Amniotic stem cell (primary cell): ENCODE results near the gene BUD23.
"Not testable (repeated sequence)": the region's sequence is repeated elsewhere in the genome, so short reads cannot be mapped to it uniquely, and the experiment has no call there.

Experiments used
- DNase-seq: peaks from one replicate; lab custom pipeline; 2025; lab: John Stamatoyannopoulos, UW

Gene BUD23

GRCh38 chr7:73719806-73720169 lies 36.4 kb downstream of the BUD23 start:
- no peak for DNase-seq

- DNase-seq = not testable (repeated sequence)
These were observed 37.0 kb downstream of the BUD23 start for GRCh38 chr7:73720443-73720842.

DNA sequence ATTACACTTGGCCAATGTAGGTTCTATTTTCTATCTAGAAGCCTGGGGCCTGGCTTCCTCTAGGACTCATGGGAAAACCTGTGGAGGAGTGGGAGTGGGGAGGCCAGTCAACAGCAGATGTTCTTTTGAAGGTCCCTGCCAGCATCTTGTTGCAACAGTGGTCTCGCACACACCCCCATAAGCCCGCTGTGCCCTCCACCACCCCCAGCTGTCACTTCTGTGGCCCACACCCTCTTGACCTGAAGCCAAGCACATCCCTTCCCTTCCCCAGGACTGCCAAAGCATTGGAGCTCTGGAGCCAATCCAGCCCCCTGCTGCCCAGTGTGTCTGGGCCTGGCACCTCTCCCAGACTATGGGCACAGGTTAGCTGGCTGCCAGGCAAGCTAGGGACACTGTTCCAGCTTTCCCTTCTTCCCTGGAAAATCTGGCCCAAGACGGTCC lies 38.0 kb downstream of the BUD23 start:
- no peak for DNase-seq

DNA sequence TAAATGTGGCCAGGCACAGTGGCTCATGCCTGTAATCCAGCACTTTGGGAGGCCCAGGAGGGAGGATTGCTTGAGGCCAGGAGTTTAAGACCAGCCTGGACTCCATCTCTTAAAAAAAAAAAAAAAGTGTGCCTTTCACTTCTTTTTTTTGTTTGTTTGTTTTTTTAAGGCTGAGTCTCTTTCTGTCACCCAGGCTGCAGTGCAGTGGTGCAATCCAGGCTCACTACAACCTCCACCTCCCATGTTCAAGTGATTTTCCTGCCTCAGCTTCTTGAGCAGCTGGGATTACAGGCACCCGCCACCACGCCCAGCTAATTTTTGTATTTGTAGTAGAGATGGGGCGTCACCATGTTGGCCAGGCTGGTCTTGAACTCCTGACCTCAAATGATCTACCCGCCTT lies 38.8 kb downstream of the BUD23 start:
- not testable (repeated sequence) for DNase-seq

DNA sequence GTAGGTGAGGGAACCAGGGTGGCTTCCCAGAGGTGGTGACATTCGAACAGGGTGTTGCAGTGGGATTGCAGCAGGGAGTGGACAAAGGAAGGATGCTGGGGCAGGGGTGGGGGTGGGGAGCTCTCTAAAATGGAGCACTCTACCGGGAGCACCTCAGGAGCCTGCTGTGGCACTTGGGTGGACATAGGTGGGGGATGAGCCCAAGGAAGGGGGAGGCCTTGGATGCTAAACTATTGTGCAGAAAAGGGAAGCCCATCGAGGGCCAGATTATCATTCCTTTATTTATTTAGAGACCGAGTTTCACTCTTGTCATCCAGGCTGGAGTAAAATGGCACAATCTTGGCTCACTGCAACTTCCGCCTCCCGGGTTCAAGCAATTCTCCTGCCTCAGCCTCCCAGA lies 39.4 kb downstream of the BUD23 start:
- no peak for DNase-seq

GRCh38 chr7:73723813-73724212 lies 40.4 kb downstream of the BUD23 start:
- no peak for DNase-seq

DNA sequence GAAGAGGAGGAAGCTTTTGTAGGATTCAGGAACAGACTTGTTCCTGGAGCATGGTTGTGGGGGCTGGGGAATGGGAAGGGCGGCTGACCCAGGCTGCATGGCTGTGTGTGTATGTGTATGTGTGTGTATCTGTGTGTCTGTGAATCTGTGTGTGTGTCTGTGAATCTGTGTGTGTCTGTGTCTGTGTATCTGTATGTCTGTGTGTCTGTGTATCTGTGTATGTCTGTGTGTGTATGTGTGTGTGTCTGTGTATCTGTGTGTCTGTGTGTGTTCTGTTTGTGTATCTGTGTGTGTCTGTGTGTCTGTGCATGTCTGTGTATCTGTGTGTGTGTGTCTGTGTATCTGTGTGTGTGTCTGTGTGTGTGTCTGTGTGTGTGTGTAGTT lies 42.7 kb downstream of the BUD23 start:
- no peak for DNase-seq

GRCh38 chr7:73727952-73728351 lies 44.6 kb downstream of the BUD23 start:
- no peak for DNase-seq

- no peak for DNase-seq
These were observed 45.2 kb downstream of the BUD23 start for GRCh38 chr7:73728551-73728950.

- DNase-seq = no peak
These were observed 47.1 kb downstream of the BUD23 start for GRCh38 chr7:73730485-73730884.

DNA sequence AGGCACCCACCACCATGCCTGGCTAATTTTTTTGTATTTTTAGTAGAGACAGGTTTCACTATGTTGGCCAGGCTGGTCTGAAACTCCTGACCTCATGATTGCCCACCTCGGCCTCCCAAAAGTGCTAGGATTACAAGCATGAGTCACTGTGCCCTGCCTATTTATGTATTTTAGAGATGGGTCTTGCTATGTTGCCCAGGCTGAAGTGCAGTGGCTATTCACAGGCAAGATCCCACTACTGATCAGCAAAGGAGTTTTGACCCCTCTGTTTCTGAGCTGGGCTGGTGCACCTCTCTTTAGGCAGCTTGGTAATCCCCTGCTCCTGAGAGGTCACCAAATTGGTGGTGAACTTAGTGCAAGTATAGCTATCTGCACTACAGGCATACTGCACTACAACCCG lies 49.0 kb downstream of the BUD23 start:
- DNase-seq = no peak

- DNase-seq = peak; percentile 23
These were observed 51.5 kb downstream of the BUD23 start for GRCh38 chr7:73734619-73735527.

DNA sequence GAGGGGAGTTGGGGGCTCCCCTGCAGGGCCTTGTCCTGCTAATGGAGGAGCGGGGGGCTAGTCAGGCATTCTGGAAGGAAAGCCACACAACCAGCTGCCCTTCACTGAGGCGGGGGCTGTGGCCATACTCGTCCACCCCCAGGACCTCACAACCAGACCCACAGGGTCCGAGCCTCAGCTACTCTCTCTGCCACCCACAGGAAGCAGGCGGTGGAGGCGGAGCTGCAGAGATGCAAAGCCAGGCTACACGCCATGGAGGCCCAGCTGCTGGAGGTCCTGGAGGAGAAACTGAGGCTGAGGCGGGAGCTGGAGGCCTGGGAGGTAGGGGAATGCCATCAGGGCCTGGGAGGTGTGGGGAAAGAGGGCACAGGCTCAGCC lies 52.1 kb downstream of the BUD23 start:
- DNase-seq = no peak

DNA sequence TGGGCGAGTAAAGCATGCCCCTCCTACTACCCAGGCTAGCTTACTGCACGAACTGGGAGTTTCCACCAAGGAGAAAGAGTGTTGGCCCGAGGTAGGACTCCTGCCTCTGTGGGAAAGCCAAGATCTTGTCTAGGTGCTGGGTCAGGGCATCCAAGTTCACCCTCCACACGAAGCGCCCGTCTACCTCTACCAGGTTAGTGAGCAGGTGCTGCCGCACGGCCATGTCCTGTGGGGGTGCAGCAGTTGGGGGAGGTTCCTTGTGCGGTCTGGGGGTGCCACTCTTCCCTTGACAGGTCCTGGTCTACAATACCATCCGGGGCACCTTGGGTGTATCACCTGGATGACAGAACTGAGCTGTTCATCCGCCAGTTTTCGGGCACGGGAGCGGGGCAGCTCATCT lies 53.5 kb downstream of the BUD23 start:
- DNase-seq = no peak

DNA sequence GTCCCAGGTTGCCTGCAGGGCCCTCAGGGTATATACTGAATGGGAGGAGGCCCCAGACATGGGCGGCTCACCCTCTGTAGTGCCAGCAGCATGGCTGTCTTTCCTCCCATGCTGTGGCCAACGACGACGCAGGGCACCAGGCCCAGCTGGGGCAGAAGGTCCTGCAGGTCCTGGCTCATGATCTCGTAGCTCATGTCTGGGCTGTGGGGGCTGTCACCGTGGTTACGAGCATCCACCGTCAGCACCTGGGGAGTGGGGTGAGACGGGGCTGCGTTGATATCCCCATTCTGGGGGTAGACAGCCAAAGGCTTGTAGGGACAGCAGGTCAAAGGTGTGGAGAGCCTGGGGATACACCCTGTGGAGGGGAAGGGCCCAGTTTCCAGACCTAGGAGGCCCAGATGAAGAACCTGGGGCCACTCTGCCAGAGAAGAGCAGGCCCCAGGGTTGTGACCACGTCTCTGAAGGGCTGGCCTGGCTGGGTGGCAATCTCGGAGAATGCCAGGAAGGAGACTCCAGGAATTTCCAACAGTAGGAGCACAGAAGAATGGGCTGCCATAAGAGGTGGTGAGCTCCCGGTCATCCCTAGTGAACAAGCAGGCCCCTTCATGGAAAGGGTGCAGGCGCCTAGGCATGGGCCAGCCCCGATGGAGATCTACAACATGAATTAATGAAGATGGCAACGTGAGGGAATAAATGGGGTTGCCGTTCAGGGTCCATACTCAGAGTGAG lies 54.3 kb downstream of the BUD23 start:
- no peak for DNase-seq

- DNase-seq = peak; percentile 19
These were observed 54.8 kb downstream of the BUD23 start for GRCh38 chr7:73738220-73738611.

- peak; percentile 95 for DNase-seq
These were observed 55.4 kb downstream of the BUD23 start, which contains the start of gene ABHD11 for GRCh38 chr7:73738612-73739386. TSS of gene ABHD11 (minus strand) at chr7:73738802. CDS start at chr7:73738770, 32 bp downstream.

DNA sequence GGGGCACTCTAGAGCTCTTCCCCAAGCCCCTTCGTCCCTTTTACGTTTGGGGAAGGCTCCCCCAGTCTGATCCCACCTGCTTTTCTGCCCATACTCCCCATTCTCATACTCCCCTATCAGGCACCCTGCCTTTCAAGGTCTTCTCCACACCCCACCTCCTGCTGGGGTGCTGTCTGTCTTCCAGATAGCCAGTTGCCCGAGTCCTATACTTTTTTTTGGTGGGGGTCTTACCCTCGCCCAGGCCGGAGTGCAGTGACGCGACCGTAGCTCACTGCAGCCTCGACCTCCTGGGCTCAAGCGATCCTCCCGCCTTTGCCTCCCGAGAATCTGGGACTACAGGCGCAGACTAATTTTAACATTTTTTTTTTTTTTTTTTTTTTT lies 56.0 kb downstream of the BUD23 start:
- no peak for DNase-seq

- no peak for DNase-seq
These were observed 56.8 kb downstream of the BUD23 start for GRCh38 chr7:73740212-73740611.

DNA sequence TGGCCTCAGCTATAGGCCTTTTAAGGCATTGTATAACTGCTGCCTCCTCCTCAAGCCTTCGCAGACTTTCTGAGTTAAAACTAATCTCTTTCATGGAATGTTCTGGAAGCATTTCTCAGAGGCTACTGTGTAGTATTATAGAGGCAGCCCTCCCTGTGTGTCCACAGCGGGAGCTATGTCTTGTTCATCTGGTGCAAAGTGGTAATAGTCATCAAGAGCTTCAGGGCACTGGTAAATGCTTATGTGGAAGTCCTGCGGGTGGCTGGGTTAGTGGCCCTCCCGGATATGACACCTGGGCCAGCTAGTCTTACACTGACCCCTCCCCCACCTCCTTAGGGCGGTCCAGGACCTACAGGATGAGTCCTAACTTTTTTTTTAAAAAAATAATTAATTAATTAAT lies 57.4 kb downstream of the BUD23 start:
- no peak for DNase-seq

- no peak for DNase-seq
These were observed 58.2 kb downstream of the BUD23 start for GRCh38 chr7:73741600-73741999.

DNA sequence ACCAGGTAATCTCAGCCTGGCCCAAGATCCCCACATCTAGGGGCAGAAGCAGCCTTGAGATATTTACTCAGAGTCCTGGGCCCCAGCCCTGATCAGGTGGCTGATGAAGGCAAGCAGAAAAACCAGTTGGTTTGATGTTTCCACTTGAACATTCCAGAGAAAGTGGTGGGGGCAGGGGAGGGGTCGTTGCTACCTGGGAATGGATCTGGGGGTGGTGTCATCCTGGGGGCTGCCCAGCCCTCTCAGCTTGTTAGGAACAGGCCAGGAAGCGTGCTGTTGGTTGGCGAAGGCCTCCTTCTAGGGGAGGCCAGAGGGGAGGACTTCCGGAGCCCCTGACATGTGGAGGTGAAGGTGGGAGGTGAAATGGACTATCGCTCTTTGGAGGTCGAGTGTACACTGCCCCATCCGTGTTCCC lies 58.9 kb downstream of the BUD23 start:
- DNase-seq = no peak
